Esophagus squamous epithelium (tissue), 4 donors: ENCODE data around the gene TMEM120B.

Experiments used
- POLR2A ChIP-seq, 4 donors: fragments of 450-650 bp; IDR thresholded peaks; one replicate each; pipeline ENCODE4 v1.6.1; 2017; ENCODE audit warnings: antibody characterized with exemption in 4 of 4, mild to moderate bottlenecking in 4 of 4, moderate library complexity in 3 of 4
- TF ChIP-seq, protein P1 (sequence below), 6 experiments: fragments of 450-650 bp in 4 of 6; fragments of 200-600 bp in 2 of 6; sonication (generic) in 2 of 6; IDR thresholded peaks; one replicate each; pipeline ENCODE4 v1.5.1; 2016 to 2019; ENCODE audit warnings: antibody characterized with exemption in 6 of 6, mild to moderate bottlenecking in 4 of 6, moderate library complexity in 4 of 6

DNA sequence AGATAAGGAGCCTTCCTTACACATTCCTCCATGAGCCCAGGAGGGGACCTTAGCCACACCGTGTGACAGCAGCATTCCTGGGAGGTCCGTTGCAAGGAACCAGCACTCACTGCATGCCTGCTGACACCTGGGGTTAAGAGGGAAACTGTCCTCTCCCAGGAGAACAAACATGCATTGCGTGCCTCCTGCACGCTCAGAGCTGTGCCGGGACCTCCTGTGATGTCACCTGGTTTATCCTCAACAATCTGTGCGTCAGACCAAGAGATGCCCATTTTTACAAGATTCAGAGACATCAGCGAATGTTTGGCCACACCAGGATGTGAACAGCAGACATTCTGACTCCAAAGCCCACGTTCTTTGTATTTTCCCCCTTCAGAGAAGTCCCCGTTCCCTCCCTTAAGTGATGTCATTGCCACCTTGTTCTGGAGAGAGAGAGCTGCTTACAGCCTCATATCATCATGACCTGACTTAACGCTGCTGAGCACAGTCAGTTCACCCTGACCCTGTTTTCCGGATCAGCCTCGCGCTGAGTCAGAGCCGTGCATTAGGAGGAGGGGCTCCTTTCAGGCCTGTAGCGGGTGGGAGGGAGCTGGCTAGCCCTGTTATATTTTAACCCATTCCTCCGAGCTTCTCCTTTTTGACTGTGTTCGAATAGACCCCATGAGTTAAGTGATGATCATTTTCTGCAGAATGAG, 36.2 kb downstream of the TMEM120B start:
- TF ChIP-seq, protein P1, sequence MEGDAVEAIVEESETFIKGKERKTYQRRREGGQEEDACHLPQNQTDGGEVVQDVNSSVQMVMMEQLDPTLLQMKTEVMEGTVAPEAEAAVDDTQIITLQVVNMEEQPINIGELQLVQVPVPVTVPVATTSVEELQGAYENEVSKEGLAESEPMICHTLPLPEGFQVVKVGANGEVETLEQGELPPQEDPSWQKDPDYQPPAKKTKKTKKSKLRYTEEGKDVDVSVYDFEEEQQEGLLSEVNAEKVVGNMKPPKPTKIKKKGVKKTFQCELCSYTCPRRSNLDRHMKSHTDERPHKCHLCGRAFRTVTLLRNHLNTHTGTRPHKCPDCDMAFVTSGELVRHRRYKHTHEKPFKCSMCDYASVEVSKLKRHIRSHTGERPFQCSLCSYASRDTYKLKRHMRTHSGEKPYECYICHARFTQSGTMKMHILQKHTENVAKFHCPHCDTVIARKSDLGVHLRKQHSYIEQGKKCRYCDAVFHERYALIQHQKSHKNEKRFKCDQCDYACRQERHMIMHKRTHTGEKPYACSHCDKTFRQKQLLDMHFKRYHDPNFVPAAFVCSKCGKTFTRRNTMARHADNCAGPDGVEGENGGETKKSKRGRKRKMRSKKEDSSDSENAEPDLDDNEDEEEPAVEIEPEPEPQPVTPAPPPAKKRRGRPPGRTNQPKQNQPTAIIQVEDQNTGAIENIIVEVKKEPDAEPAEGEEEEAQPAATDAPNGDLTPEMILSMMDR (IDR thresholded peaks at IDR 0.05) = no peak
- TF ChIP-seq POLR2A (IDR thresholded peaks at IDR 0.05) = no peak
